ENCODE data around the gene FAM8A1. TPM values are rescaled to one million over a fixed set of nuclear protein-coding genes. Genes with fewer than 3 reads are reported as not detected.

Gene FAM8A1
- total RNA-seq, 6 experiments from 2014 or later: 27.5 to 51.4 (median 41.3) TPM

- no peaks in the 10 kb centered on the region for H3K4me1 ChIP-seq
- H3K9me3 ChIP-seq: no peaks in the 10 kb centered on the region
- H3K27me3 ChIP-seq: no peaks in the 10 kb centered on the region
- intact Hi-C loops (cut with DNase I): no loop called here
- 83% methylated on average over 1 of the region's 1 CpG for WGBS (ENCODE audit: insufficient coverage, low coverage, low lambda C conversion rate, missing lambda C conversion rate)
- no peak for DNase-seq
- H3K27ac ChIP-seq: no peak overlapping the region
- no peak overlapping the region for H3K4me3 ChIP-seq
- no peak for ATAC-seq
- peaks cover 0 to 36% (median 15%) of the 10 kb centered on the region in 4 donors for H3K36me3 ChIP-seq
- TF ChIP-seq CTCF (IDR thresholded peaks at IDR 0.05) (no peak), POLR2A (IDR thresholded peaks at IDR 0.05) (no peak)
These were observed 24.3 kb downstream of the FAM8A1 start for GRCh38 chr6:17624396-17624795.

GRCh38 chr6:17628873-17629272 is 28.8 kb downstream of the FAM8A1 start:
- WGBS (ENCODE audit: insufficient coverage, low coverage, low lambda C conversion rate, missing lambda C conversion rate): 57% methylated on average over 1 of the region's 1 CpG
- no peaks in the 10 kb centered on the region for H3K27me3 ChIP-seq
- no peaks in the 10 kb centered on the region for H3K9me3 ChIP-seq
- intact Hi-C loops (cut with DNase I): no loop called here
- ATAC-seq (no peak), DNase-seq (no peak)
- H3K36me3 ChIP-seq: peaks cover 0 to 45% (median 16%) of the 10 kb centered on the region in 4 donors
- no peak for TF ChIP-seq POLR2A (IDR thresholded peaks at IDR 0.05)
- TF ChIP-seq CTCF (IDR thresholded peaks at IDR 0.05): no peak
- H3K4me3 ChIP-seq: no peak overlapping the region
- H3K4me1 ChIP-seq: peaks cover 0 to 13% (median 0%) of the 10 kb centered on the region in 4 donors
- no peak overlapping the region for H3K27ac ChIP-seq

DNA sequence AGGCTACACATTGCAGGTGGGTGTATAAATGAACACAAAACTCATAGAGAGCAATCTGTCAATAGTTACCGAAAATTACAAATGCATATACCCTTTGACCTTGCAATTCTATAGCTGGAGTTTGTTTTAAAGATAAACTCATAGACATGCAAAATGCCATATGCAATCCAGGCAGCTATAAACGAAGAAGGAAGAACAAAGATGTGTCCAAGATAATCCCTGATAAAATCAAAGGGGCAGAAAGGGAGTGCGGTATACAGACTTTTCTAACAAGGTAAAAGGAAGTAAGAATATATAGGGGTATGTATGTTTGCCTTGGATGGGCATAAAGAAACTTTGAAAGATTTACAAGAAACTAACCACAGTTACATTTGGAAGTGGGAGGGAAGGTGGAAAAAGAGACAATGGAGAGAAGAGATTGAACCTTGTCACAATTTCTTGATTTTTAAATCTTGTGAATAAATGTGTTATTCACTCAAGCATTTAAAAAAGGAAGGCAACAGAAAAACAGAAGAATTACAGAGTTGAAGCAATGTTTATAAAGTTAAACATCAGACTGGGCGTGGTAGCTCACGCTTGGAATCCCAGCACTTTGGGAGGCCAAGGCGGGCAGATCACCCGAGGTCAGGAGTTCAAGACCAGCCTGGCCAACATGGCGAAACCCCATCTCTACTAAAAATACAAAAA is 29.9 kb downstream of the FAM8A1 start:
- peak in 3 of 4 donors; percentile 28 to 63 (median 52) for ATAC-seq
- intact Hi-C loops (cut with DNase I): no loop called here
- Histone ChIP-seq H3K36me3 (peaks cover 0 to 39% (median 16%) of the 10 kb centered on the region in 4 donors), H3K4me1 (peaks cover 0 to 13% (median 0%) of the 10 kb centered on the region in 4 donors), H3K9me3 (no peaks in the 10 kb centered on the region), H3K27ac (peak overlapping the region in 1 of 3 donors; percentile 31), H3K4me3 (no peak overlapping the region), H3K27me3 (no peaks in the 10 kb centered on the region)
- no peak for TF ChIP-seq POLR2A (IDR thresholded peaks at IDR 0.05)
- no peak for TF ChIP-seq CTCF (IDR thresholded peaks at IDR 0.05)
- WGBS (ENCODE audit: insufficient coverage, low coverage, low lambda C conversion rate, missing lambda C conversion rate): 64% methylated on average over 8 of the region's 8 CpGs
- no peak for DNase-seq

GRCh38 chr6:17630511-17631073 is 30.5 kb downstream of the FAM8A1 start:
- ATAC-seq (peak; percentile 76 to 88 (median 86)), DNase-seq (peak; percentile 35 to 77 (median 67))
- H3K4me3 ChIP-seq: no peak overlapping the region
- peaks cover 0 to 33% (median 13%) of the 10 kb centered on the region in 4 donors for H3K36me3 ChIP-seq
- H3K9me3 ChIP-seq: no peaks in the 10 kb centered on the region
- H3K27me3 ChIP-seq: no peaks in the 10 kb centered on the region
- intact Hi-C loops (cut with DNase I): no loop called here
- H3K4me1 ChIP-seq: peaks cover 0 to 13% (median 0%) of the 10 kb centered on the region in 4 donors
- TF ChIP-seq CTCF (IDR thresholded peaks at IDR 0.05) (no peak), POLR2A (IDR thresholded peaks at IDR 0.05) (no peak)
- H3K27ac ChIP-seq: peak overlapping the region in 1 of 3 donors; percentile 31
- WGBS (ENCODE audit: insufficient coverage, low coverage, low lambda C conversion rate, missing lambda C conversion rate): 12% methylated on average over 5 of the region's 5 CpGs

All from right lobe of liver (tissue), 6 donors.